Right forelimb (tissue), 1 donor: Measurements from ENCODE around the gene DAW1.
"Not testable (repeated sequence)": the region's sequence is repeated elsewhere in the genome, so short reads cannot be mapped to it uniquely, and the experiment has no call there.

Experiments
- DNase-seq: peaks from one replicate; pipeline ENCODE4 v3.0.0-alpha.2; 2018

Gene DAW1, protein sequence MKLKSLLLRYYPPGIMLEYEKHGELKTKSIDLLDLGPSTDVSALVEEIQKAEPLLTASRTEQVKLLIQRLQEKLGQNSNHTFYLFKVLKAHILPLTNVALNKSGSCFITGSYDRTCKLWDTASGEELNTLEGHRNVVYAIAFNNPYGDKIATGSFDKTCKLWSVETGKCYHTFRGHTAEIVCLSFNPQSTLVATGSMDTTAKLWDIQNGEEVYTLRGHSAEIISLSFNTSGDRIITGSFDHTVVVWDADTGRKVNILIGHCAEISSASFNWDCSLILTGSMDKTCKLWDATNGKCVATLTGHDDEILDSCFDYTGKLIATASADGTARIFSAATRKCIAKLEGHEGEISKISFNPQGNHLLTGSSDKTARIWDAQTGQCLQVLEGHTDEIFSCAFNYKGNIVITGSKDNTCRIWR

DNA sequence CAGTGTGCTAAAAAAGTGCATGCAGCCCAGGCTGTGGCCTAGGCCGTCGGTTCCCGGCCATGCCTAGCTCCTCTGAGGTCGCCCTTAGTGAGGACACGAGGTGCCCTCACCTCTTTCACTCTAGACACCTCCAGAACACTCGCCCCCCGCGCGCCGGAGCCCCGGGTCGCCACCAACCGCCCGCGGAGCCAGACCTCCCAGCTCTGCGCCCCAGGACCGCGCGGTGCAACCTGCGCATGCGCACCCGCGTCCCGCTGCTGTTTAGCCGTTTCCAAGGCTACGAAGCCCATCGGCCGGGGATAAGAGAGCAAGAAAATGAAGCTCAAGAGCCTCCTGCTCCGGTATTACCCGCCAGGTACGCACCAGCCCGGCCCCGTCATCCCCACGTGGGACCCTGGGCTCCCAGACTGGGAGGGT lies at the start of gene DAW1:
DAW1 (plus strand) TSS at position 257 of the 417 bp plus-strand sequence; CDS start at position 316, 59 bp downstream.
- peak; percentile 81 for DNase-seq

DNA sequence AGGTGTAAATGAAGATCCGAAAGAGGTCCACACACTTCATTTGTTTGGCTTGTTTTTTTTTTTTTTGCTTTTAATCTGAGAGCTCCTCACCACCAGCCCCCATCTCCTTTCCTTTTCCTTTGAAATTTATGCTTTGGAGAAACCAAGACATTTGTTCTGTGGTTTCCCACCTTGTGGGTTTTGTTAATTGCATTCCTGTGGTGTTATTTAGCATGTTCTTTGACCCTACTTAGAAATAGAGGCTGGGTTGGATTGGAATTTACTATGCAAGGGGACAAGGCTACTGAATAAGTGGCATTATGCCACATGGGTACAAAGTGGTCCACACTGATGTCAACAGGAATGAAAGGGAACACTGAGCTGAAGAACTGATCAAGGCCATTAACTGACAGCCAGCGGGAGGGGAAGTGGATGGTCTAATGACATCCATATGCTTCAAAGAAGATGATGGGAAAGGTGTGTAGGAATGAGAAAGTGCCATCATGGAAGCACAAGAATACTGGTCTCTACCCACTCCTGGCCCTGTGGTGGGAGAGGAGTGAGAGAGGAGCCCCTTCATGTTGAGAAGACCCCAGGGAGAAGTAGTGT lies 48.9 kb upstream of the DAW1 start:
- DNase-seq, result no peak

DNA sequence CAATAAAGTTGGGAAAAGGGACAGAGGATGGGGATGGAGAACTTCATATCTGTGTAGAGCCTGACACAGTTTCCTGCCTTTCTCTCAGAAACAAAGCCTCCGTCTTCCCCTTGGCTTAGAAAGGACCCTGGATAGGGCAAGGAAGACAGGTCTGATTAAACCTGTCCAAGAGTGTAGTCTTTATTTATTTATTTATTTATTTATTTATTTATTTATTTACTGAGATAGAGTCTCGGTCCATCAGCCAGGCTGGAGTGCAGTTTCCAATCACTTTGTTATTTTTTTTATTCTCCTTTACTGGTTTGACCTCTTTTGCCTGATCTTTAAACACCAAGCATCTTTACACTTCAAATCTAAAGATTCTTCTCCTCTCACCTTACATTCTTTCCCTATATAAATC lies 47.5 kb upstream of the DAW1 start:
- no peak for DNase-seq

DNA sequence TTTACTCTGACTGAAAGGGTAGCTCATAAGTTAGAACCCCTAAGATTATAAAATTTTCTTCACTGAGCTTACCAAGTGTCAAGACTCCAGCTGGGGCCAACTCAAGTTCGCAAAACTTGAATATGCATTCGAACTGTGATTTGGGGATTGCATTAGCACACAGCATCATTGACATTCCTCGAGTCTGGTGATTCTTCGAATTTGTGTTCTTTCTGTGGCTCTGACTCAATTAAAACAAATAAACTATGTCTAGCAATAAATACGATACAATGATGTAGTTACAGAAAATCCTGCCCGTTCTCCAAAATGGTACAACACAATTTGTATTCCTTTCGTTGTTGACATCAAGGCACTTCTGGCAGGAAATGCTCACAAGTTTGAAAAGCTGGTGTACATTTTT lies 46.7 kb upstream of the DAW1 start:
- DNase-seq, result no peak

DNA sequence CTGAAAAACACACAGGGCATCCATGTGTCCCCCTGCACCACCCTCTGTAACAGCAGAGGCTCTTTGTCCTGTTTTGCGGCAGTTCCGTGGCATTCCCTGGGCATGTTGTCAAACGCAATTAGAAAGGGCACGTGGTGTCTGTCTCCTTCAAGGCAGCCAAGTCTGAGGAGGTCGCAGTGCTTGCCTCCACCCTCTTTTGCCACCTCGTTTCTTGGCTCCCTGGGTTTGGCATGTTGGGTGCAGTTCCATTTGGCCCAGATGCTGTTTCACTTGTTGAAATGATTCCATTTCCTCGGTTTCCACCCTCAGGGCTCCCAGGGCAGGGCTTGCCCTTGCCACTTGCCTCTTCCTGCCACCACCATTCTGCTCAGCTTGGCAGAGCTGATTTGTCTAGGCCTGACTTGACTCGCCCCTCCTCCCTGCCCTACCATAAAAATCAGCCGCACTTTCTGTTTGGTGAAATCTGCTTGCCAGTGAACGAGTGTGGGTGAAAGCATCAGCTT lies 45.4 kb upstream of the DAW1 start:
- DNase-seq, result no peak

DNA sequence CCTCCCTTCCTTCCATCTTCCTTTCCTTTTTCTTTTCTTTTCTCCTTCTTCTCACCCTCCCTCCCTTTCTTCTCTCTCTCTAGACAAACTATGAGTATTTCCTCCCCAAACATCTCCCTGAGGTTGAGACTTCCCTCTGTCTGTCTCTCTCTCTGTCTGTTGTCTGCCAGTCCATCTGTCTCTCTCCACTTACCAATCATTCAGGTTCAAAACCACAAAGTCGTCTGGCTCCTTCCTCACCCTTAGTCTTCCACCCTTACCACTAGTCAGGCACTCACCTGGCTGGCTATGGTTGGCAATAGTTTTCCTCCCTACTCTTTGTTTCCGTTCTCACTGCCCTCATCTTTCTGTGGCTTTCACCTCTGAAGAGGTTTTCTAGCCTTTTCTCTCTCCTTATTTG lies 44.9 kb upstream of the DAW1 start:
- no peak for DNase-seq

DNA sequence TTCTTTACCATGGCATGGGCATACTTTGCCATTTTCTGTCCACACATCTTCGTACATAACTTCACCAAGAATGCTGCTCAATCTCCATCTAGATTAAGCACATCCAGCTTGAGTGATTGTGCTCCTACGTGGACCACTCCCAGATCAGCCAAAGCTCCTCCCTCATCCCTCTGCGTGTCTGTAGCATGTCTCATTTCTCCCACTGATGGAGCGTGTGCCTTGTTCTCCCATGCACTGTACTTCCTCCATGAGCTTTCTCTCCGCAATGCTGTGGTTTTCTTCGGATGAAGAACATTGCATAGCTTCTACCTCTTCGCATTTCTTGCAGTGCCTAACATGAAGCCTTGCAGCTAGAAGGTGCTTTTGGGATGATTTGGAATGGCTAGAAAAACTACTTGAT lies 44.3 kb upstream of the DAW1 start:
- no peak for DNase-seq

DNA sequence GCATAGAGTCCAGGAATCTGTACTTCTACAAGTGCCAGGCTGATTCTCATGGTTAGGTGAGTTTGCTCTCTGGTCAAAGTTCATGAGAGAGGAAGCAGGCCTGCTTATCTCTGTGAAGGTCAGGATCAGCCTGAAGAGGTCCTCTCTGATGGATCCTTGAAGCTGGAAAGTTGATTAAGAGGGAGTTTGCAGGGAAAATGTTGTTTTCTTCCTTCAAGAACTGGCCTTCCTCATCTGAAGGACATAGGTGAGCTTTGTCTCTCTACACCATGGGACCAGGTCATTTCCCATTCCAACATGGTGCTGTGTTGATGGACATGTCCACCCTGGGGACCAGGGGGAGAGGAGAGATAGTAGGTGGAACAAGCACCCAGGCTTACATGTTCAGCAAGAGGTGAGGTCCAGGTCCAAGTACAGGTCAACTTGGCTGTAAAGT lies 42.9 kb upstream of the DAW1 start:
- DNase-seq, result no peak

DNA sequence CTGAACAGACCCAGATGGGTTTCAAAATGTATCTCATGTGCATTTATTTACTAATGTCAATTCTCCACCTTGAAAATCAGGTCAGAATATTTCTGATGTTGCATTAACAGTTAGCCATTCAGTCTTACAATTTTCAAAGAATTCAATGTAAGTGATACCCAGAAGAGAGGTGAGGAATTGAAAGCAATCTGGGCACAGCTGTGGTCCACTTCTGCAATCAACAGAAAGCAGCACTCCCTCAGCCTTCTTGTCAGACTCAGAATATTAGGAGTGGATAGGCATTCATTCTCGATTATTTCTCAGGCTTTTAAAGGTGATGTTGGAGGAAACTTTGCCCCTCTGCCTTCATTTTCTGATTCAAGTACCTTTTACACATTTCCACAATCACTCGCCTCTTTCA lies 42.1 kb upstream of the DAW1 start:
- DNase-seq, result no peak

DNA sequence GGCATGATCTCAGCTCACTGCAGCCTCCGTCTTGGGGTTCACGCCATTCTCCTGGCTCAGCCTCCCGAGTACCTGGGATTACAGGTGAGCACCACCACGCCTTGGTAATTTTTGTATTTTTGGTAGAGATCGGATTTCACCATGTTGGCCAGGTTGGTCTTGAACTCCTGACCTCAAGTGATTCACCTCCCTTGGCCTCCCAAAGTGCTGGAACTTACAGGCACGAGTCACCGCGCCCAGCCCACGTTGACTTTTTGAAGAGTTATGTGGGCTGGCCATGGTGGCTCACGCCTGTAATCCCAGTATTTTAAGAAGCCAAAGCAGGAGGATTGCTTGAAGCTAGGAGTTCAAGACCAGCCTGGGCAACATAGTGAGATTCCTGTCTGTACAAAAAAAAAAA lies 37.0 kb upstream of the DAW1 start:
- DNase-seq, result no peak

DNA sequence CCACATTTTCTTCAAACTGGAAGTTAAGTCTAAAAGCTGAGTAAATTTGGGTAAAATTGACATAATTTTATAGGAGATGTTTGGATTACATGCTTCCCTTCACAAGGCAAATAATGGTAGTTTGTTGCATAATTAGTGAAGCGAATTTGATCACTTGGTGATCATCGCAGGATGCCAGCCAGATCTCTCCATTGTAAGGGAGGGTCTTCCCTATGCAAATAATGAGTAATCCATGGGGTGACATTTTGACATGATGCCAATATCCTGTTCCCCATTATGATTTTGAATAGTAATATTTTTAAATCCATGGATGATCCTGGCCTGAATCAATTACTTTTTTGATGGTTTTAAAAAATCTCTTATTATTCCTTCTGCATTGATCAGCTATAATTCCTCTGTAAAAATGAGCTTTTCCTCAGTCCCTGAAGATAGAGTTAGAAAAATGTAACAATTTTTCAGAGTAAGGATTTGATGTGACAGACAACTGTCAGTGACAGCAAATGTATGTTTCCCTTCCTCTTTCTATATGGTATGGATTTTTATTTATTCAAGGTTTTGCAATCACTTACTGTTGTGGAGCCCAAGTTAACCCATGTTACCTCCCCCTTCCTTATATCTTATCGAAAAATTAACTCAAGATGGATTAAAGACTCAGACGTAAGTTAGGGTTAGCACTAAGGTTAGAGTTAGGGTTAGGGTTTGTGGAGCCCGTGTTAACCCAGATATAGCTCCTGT lies 36.3 kb upstream of the DAW1 start:
- DNase-seq, result no peak

DNA sequence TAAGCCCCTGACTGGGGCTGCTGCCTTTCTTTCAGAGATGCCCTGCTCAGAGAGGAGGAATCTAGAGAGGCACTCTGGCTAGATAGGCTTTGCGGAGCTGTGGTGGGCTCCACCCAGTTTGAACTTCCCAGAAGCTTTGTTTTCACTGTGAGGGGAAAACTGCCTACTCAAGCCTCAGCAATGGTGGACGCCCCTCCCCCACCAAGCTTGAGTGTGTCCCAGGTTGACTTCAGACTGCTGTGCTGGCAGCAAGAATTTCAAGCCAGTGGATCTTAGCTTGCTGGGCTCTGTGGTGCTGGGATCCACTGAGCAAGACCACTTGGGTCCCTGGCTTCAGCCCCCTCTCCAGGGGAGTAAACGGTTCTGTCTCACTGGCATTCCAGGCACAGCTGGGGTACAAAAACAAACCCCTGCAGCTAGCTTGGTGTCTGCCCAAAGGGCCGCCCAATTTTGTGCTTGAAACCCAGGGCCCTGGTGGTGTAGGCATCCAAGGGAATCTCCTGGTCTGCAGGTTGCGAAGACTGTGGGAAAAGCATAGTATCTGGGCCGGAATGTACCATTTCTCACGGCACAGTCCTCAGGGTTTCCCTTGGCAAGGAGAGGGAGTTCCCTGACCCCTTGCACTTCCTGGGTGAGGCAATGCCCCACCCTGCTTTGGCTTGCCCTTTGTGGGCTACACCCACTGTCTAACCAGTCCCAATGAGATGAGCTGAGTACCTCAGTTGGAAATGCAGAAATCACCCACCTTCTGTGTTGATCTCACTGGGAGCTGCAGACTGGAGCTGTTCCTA lies 31.9 kb upstream of the DAW1 start:
- not testable (repeated sequence) for DNase-seq

DNA sequence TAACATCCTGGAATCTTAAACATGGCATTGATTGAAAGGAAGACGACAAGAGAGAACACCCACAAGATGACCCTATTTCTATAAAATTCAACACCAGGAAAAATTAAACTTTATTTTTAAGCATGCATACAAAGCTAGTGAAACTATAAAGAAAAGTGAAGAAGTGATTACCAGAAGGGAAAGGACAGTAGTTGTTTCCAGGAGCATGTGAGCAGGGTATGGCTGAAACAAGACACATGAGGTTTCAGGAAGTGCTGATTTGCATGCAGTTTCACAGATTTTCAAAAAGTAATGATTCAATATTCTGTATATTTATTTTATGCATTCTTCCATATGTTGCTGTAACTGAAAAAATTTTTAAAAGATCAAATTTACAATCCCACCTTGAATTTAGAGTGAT lies 24.6 kb upstream of the DAW1 start:
- no peak for DNase-seq

DNA sequence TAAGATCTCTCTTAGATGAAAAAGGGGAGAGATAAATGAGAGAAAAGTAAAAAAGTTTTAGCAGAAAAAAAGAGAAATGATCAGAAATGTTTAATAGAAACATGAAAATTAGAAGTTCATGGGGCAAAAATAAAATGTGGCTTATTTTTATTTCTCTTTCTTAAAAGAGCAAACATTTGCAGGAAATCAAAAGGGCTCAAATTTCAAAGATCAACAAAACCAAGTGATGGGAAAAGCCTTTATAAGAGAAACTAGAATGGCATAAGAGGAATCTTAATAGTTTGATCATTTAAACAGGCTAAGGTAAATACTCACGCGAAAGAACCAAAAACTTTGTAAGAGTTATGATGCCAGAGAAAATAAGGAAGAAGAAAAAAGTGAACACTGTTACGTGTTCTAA lies 23.3 kb upstream of the DAW1 start:
- DNase-seq, result no peak

DNA sequence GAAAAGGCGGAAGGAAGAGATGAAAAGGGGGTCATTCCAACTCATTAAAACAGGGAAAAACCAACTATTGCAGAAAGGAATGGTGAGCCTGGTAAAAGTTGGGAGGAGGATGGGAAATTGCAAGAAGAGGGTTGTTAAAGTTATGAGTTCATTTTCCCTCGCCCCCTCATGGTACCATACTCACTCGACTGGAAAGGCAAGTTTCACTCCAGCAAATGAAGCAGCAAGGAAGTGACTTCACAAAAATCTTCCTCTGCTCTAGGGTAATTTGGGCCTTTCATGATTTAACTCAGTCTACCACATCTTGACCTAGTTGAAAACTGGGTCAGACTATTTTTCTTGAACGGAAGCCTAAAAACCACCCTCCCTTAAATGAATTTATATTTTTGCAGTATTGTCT lies 22.8 kb upstream of the DAW1 start:
- DNase-seq, result no peak

DNA sequence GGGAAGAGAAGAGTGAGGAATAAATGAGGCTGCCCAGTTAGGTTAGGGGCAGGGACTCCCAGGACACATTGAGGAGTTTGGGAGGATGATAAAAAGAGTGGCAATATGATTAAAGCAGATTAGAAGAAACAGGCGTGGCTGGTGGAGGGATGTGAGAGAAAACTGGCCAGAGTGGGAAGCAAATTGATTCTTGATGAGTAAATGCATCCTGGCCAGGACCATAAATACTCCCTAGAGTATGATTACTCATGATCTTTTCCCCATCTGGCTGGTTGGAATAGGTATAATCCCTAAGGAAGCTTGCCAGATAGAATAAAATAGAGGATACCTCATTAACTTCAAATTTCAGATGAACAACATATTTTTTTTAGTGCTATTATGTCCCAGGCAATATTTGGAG lies 21.5 kb upstream of the DAW1 start:
- DNase-seq, result no peak

DNA sequence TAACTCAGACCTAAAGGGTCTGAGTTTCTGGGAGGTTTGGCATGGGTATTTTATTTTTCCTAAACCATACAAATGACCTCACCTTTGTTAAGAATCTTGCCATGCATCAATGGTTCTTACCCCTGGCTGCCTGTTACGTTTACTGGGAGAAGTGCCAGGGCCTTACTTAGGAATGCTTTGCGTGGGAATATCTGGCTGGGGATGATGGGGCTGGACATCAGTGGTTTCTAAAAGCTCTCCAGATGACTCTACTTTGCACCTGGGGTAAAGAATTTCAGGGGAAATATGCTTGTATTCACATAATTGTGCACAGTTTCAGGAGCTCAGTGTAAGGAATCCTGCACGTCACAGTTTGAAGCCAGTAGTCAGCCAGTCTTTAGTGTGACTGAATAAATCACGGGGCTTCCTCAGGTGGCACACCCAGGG lies 18.2 kb upstream of the DAW1 start:
- DNase-seq, result no peak

DNA sequence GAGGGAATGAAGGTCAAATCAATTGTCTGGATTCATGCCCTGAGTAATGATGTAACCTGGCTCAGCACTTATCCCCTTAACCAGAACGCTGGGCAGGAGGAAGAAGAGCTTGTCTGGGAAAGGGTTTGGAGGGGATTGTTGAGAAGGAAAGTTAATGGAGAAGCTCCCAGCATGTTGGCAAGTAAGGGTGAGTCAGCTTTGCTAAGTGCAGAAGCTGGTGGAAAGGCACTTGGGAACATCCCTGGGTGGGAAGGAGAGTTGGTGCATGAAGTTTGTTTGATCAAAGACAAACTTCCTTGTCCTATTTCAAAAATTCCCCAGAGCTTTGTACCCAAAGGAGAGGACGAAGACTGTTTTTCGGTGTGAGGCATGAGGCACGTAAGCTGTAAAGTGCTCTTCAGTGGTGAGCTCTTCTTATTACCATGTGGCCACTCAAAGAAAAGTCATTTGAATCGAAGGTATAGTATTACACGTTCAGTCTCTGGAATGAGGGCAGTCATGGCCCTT lies 17.6 kb upstream of the DAW1 start:
- DNase-seq, result no peak

DNA sequence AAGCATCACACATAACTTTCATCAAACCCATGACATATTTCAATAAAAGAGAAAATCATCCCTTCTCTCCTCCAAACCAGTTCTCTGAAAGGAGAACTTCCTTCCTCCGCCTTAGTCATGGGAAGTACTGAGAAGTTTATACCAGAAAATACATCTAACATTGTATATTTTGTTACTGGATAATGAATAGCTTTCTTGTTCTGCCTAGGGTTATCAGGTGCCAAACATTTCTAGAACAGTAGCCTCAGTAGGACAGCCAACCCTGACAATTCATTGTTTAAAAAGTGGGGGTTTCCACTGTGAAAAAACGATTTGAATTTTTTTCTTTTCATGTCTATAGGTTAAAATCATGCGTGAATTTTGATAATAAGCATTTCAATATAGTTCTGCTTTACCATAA lies 16.0 kb upstream of the DAW1 start:
- no peak for DNase-seq

DNA sequence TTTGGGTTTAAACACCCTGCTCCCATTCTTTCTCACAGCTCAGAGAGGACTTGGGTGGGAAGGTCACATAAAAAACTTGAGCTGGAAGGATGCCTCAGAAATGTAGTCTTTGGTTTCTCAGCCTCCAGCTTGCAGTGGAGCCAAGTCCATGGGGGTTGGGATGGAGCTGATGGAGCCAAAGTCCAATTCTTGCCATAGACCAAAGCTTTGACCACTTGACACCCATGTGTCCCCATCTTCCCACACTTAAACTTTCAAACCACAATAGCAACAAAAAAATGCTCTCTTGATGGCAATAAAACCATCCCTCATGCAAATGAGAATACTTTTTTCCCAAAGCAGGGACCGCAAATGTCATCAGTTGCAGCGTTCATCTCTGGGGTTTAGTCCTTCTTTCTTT lies 14.7 kb upstream of the DAW1 start:
- no peak for DNase-seq

DNA sequence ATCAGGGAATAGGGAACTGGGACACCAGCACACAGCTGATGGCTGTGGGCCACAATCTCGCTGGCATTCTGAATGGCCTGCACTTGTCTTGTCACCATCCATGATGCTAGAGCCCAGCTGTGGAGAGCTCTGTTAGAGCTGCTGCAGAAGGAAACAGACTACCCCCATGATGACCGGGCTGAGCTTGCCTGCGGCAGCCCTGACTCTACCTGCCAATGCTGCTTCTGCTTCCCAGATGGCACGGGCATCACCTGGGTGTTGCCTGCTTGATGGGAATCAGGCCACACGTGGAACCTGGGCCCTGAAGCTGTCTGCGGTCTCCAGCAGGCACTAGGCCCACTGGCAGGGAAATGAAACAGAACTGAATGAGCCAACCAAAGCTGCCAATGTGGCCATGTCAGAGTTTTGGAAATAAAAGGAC lies 11.2 kb upstream of the DAW1 start:
- DNase-seq, result no peak

DNA sequence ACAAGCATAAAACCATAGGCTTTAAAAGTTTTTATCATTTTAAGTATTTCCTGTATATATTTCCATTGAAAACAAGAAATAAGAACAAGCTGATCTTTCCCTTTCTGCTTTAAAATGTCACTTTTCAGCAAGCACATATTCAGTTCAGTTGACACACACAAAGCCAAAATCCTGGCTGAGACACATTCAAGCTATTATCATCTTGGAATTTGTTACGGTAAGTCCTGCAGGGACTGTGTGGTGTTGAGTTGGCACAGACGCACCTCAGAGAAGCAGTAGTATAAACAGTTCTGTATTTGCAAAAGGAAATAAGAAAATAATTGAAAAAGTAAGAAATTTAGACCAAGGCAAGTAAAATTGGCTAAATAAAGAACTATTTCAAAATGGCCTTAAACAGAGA lies 10.4 kb upstream of the DAW1 start:
- no peak for DNase-seq
